ENCODE results near the gene SMARCC2. TPM values are rescaled to one million over a fixed set of nuclear protein-coding genes. Genes with fewer than 3 reads are reported as not detected.

SMARCC2 gene
- polyA plus RNA-seq, 3 donors, result 22.2 to 63.7 (median 43.5) TPM

DNA sequence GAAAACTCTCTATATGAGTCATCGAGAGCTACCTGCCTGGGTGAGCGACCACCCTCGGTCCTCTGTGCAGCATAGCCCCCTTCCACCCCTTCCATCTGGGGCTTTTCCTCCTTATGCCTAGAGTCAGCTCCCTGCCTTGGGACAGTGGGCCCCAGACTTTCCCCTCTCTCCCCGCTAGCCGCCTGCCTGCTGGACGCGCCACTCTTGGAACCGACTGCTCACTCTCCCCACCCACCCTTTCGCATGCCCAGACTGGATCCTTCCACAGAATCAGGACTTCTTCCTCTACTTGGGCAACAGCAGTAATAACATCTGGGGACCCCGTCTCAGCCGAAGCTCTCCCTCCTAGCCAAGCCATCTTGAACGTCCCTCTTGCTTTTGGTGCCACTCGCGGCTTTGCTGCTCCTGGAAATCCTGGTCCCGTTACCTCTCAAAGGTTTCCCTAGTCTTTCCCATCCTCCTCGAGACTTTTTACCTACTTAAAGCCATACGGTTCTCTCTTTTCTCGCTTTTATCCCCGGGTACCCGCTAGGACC is 60.5 kb downstream of the SMARCC2 start:
- Histone ChIP-seq H3K4me2 (replicated peaks; ENCODE audit: extremely low read depth, low read length, poor library complexity, severe bottlenecking) (peak overlapping the region; percentile 99), H3K4me3 (replicated peaks in 1 of 3; ENCODE audit: low read depth in 2 of 3, low read length in 3 of 3) (peak overlapping the region; percentile 60 to 99 (median 94)), H2AFZ (ENCODE audit: insufficient read depth, low read depth, low read length, poor library complexity, severe bottlenecking) (peak overlapping the region; percentile 84), H3K79me2 (ENCODE audit: insufficient read depth, low read length) (peaks cover 44% of the 10 kb centered on the region), H4K20me1 (ENCODE audit: insufficient read depth, low read length) (no peaks in the 10 kb centered on the region), H3K27ac (ENCODE audit: low read depth in 1 of 2, low read length in 2 of 2) (peak overlapping the region; percentile 54 to 78), H3K27me3 (ENCODE audit: control insufficient read depth in 2 of 2, insufficient read depth in 2 of 2, low read length in 2 of 2) (no peaks in the 10 kb centered on the region), H3K36me3 (replicated peaks in 1 of 2; ENCODE audit: control insufficient read depth in 1 of 2, insufficient read depth in 2 of 2, low read length in 2 of 2) (peaks cover 31 to 35% of the 10 kb centered on the region in 2 donors), H3K4me1 (ENCODE audit: control insufficient read depth in 1 of 2, insufficient read depth in 2 of 2, low read length in 2 of 2) (peaks cover 53 to 62% of the 10 kb centered on the region in 2 donors), H3K9me3 (replicated peaks in 1 of 2; ENCODE audit: control insufficient read depth in 1 of 2, insufficient read depth in 1 of 2, low read length in 2 of 2) (no peaks in the 10 kb centered on the region), H3K9ac (ENCODE audit: insufficient read depth, low read length, poor library complexity, severe bottlenecking) (peak overlapping the region; percentile 68)
- peak overlapping the region; percentile 95 to 98 for H3K4me3 Mint-ChIP-seq
- H3K36me3 Mint-ChIP-seq, result peaks cover 39% of the 10 kb centered on the region in 2 donors
- DNase-seq, result no peak
- 0% methylated on average over 10 of the region's 20 CpGs for WGBS (ENCODE audit: insufficient coverage)
- TF ChIP-seq, protein P1, sequence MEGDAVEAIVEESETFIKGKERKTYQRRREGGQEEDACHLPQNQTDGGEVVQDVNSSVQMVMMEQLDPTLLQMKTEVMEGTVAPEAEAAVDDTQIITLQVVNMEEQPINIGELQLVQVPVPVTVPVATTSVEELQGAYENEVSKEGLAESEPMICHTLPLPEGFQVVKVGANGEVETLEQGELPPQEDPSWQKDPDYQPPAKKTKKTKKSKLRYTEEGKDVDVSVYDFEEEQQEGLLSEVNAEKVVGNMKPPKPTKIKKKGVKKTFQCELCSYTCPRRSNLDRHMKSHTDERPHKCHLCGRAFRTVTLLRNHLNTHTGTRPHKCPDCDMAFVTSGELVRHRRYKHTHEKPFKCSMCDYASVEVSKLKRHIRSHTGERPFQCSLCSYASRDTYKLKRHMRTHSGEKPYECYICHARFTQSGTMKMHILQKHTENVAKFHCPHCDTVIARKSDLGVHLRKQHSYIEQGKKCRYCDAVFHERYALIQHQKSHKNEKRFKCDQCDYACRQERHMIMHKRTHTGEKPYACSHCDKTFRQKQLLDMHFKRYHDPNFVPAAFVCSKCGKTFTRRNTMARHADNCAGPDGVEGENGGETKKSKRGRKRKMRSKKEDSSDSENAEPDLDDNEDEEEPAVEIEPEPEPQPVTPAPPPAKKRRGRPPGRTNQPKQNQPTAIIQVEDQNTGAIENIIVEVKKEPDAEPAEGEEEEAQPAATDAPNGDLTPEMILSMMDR (IDR thresholded peaks at IDR 0.05), result no peak
- H3K4me1 Mint-ChIP-seq, result peaks cover 53% of the 10 kb centered on the region
- H3K27ac Mint-ChIP-seq, result peak overlapping the region; percentile 84 to 94 (median 93)
- H3K9me3 Mint-ChIP-seq, result peaks cover 0 to 4% (median 0%) of the 10 kb centered on the region in 7 donors
- H3K27me3 Mint-ChIP-seq (ENCODE audit: low read depth in 3 of 3), result peaks cover 0 to 6% (median 1%) of the 10 kb centered on the region in 3 donors
- intact Hi-C loops (cut with micrococcal nuclease), result loop anchor here (2.0 to 10.0 kb wide), 4 partner anchors 22 to 336 kb away; partner anchors contain the start of genes SPRYD4 (in 2 of the 2), NABP2 (in 1 of the 2) and RNF41 (in 1 of the 2)

GRCh38 chr12:56127888-56128669 is 61.2 kb downstream of the SMARCC2 start, which contains the start of gene ESYT1:
Gene ESYT1 (plus strand): TSS chr12:56128267. CDS start chr12:56128320, 53 bp downstream.
- H3K36me3 Mint-ChIP-seq, result peaks cover 32 to 39% of the 10 kb centered on the region in 2 donors
- peaks cover 25 to 29% of the 10 kb centered on the region in 2 donors for H3K36me3 ChIP-seq (replicated peaks in 1 of 2; ENCODE audit: control insufficient read depth in 1 of 2, insufficient read depth in 2 of 2, low read length in 2 of 2)
- intact Hi-C loops (cut with micrococcal nuclease), result loop anchor here (2.0 to 10.0 kb wide), 6 partner anchors 23 to 337 kb away; partner anchors contain the start of genes SPRYD4 (in 2 of the 2), MYL6 (in 1 of the 2), NABP2 (in 1 of the 2) and RNF41 (in 1 of the 2)
- peak within 1 kb of the TSS; percentile 68 for H3K9ac ChIP-seq (ENCODE audit: insufficient read depth, low read length, poor library complexity, severe bottlenecking)
- H3K4me3 ChIP-seq (replicated peaks in 1 of 3; ENCODE audit: low read depth in 2 of 3, low read length in 3 of 3), result peak within 1 kb of the TSS; percentile 60 to 99 (median 94)
- peaks cover 51% of the 10 kb centered on the region for H3K79me2 ChIP-seq (ENCODE audit: insufficient read depth, low read length)
- peak; percentile 99 for DNase-seq
- WGBS (ENCODE audit: insufficient coverage), result 0% methylated on average over 42 of the region's 49 CpGs
- H3K4me3 Mint-ChIP-seq, result peak within 1 kb of the TSS; percentile 95 to 98
- H3K4me1 ChIP-seq (ENCODE audit: control insufficient read depth in 1 of 2, insufficient read depth in 2 of 2, low read length in 2 of 2), result peaks cover 55 to 68% of the 10 kb centered on the region in 2 donors
- peak within 1 kb of the TSS; percentile 54 to 78 for H3K27ac ChIP-seq (ENCODE audit: low read depth in 1 of 2, low read length in 2 of 2)
- peak within 1 kb of the TSS; percentile 84 for H2AFZ ChIP-seq (ENCODE audit: insufficient read depth, low read depth, low read length, poor library complexity, severe bottlenecking)
- TF ChIP-seq, protein P1 (IDR thresholded peaks at IDR 0.05), result no peak
- H3K27me3 Mint-ChIP-seq (ENCODE audit: low read depth in 3 of 3), result peaks cover 0 to 6% (median 1%) of the 10 kb centered on the region in 3 donors
- peaks cover 59% of the 10 kb centered on the region for H3K4me1 Mint-ChIP-seq
- peaks cover 0 to 4% (median 0%) of the 10 kb centered on the region in 7 donors for H3K9me3 Mint-ChIP-seq
- peak within 1 kb of the TSS; percentile 99 for H3K4me2 ChIP-seq (replicated peaks; ENCODE audit: extremely low read depth, low read length, poor library complexity, severe bottlenecking)
- H3K27ac Mint-ChIP-seq, result peak within 1 kb of the TSS; percentile 84 to 94 (median 93)
- H3K27me3 ChIP-seq (ENCODE audit: control insufficient read depth in 2 of 2, insufficient read depth in 2 of 2, low read length in 2 of 2), result no peaks in the 10 kb centered on the region
- peaks cover under 1% of the 10 kb centered on the region for H4K20me1 ChIP-seq (ENCODE audit: insufficient read depth, low read length)
- H3K9me3 ChIP-seq (replicated peaks in 1 of 2; ENCODE audit: control insufficient read depth in 1 of 2, insufficient read depth in 1 of 2, low read length in 2 of 2), result no peaks in the 10 kb centered on the region

Measured in CD14-positive monocyte (primary cell).